NB4 (cell line): ENCODE measurements around the gene SLC2A2.

Experiments used
- POLR2A ChIP-seq: IDR thresholded peaks from 2 replicates; pipeline ENCODE4 v1.6.1; 2011; ENCODE audit warnings: mild to moderate bottlenecking; ENCODE audit not compliant: insufficient read length; ENCODE audit errors: extremely low read depth
- TF ChIP-seq, protein P1 (sequence below): IDR thresholded peaks from one replicate; pipeline ENCODE4 v1.5.1; 2012; ENCODE audit warnings: low read depth, low read length

DNA sequence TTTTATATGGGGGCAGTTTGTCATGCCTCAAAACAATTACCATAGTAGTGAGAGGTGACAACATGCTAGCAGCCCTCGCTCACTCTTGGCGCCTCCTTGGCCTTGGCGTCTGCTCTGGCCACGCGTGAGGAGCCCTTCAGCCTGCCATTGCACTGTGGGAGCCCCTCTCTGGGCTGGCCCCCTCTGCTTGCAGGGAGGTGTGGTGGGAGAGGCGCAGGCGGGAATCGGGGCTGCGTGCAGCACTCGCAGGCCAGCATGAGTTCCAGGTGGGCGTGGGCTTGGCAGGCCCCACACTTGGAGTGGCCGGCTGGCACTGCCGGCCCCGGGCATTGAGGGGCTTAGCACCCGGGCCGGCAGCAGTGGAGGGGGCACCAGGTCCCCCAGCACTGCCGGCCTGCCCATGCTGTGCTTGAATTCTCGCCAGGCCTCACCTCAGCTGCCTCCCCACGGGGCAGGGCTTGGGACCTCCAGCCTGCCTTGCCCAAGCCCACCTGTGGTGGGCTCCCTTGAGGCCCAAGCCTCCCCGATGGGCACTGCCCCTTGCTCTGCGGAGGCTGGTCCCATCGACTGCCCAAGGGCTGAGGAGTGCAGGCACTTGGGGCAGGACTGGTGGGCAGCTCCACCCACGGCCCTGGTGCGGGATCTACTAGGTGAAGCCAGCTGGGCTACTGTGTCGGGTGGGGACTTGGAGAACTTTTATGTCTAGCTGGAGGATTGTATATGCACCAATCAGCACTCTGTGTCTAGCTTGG lies 79.3 kb downstream of the SLC2A2 start:
- TF ChIP-seq, protein P1, sequence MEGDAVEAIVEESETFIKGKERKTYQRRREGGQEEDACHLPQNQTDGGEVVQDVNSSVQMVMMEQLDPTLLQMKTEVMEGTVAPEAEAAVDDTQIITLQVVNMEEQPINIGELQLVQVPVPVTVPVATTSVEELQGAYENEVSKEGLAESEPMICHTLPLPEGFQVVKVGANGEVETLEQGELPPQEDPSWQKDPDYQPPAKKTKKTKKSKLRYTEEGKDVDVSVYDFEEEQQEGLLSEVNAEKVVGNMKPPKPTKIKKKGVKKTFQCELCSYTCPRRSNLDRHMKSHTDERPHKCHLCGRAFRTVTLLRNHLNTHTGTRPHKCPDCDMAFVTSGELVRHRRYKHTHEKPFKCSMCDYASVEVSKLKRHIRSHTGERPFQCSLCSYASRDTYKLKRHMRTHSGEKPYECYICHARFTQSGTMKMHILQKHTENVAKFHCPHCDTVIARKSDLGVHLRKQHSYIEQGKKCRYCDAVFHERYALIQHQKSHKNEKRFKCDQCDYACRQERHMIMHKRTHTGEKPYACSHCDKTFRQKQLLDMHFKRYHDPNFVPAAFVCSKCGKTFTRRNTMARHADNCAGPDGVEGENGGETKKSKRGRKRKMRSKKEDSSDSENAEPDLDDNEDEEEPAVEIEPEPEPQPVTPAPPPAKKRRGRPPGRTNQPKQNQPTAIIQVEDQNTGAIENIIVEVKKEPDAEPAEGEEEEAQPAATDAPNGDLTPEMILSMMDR, result no peak
- no peak for TF ChIP-seq POLR2A
